Suprapubic skin (tissue), 4 donors: ENCODE results near the gene LTBP2.

ENCODE experiments used
- CTCF ChIP-seq, 2 donors: fragments of 200-600 bp in 1 of 2; fragments of 450-650 bp in 1 of 2; sonication (generic) in 1 of 2; IDR thresholded peaks; one replicate each; pipeline ENCODE4 v1.5.1; 2016 to 2019; ENCODE audit warnings: antibody characterized with exemption in 2 of 2, mild to moderate bottlenecking in 1 of 2, moderate library complexity in 1 of 2
- POLR2A ChIP-seq, 2 donors: fragments of 450-650 bp; IDR thresholded peaks; one replicate each; pipeline ENCODE4 v1.6.1; 2017; ENCODE audit warnings: antibody characterized with exemption in 2 of 2, mild to moderate bottlenecking in 2 of 2, moderate library complexity in 2 of 2
- POLR2AphosphoS5 ChIP-seq, 3 donors: sonication (generic); formaldehyde crosslinking; IDR thresholded peaks; one replicate each; pipeline ENCODE4 v1.6.1; 2017; ENCODE audit warnings: antibody characterized with exemption in 3 of 3

GRCh38 chr14:74515891-74516412 is 96.1 kb downstream of the LTBP2 start:
- TF ChIP-seq POLR2AphosphoS5 (IDR thresholded peaks at IDR 0.05), result no peak
- TF ChIP-seq POLR2A (IDR thresholded peaks at IDR 0.05), result no peak
- TF ChIP-seq CTCF (IDR thresholded peaks at IDR 0.05), result no peak
